GM19455 (cell line): Measurements from ENCODE around the gene CNBD2.
"Not testable (repeated sequence)": the region's sequence is repeated elsewhere in the genome, so short reads cannot be mapped to it uniquely, and the experiment has no call there.

Source experiments
- ATAC-seq: cut with Tn5 transposase; IDR thresholded peaks from one replicate; pipeline ENCODE4 v1.9.1; 2021; ENCODE audit not compliant: unreplicated experiment

CNBD2 gene

DNA sequence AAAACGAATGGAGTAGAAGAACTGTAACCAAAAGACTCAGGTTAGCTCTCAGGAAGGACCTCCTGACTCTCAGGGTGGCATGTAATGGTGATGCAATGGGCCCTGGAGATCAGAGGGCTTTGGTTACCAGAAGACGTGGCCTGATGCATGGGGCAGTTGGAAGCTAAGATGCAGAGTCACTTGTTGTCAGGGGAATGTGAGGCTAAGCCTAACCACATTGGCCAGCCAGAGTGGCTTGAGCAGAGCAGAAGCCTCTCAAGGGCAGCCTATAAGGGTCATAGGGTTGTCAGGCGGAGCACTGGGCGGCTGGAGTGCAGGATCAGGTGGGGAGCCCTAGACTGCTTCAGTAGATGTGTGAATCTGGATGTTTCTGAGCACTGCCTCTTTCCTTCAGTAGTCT is 5.9 kb downstream of the CNBD2 start:
- no peak for ATAC-seq

- no peak for ATAC-seq
Measured at GRCh38 chr20:35975576-35976373, 7.4 kb downstream of the CNBD2 start.

DNA sequence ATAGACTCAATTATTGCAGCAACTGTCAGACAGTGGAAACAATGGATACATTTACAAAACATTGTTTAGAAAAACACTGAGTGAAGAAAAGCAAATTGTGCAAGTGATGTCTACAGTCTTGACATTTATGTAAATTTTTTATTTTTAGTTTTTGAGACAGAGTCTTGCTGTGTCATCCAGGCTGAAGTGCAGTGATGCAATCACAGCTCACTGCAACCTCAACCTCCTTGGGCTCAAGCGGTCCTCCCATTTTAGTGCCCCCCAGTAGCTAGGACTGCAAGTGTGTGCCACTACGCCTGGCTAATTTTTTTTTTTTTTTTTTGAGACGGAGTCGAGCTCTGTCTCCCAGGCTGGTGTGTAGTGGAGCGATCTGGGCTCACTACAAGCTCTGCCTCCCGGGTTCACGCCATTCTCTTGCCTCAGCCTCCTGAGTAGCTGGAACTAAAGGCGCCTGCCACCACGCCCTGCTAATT is 9.7 kb downstream of the CNBD2 start:
- ATAC-seq, result no peak

GRCh38 chr20:35979544-35979943 is 11.2 kb downstream of the CNBD2 start:
- ATAC-seq, result no peak

GRCh38 chr20:35981969-35982368 is 13.6 kb downstream of the CNBD2 start:
- no peak for ATAC-seq

DNA sequence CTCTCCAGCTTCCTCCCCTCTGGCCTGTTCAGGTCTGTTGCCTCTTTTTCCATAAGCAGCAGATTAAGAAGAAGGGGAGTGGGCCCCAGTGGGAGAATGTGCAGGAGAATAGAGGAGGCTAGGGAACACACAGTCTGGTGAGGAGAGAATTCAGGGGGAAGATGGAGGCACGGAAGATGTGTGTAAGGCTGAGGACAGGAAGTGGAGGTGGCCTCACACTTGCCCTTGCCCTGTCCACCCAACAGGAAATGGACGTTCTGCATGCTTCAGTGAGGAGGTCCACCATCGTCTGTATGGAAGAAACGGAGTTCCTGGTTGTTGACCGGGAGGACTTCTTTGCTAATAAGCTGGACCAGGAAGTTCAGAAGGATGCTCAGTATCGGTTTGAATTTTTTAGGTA is 16.0 kb downstream of the CNBD2 start:
- ATAC-seq, result no peak

DNA sequence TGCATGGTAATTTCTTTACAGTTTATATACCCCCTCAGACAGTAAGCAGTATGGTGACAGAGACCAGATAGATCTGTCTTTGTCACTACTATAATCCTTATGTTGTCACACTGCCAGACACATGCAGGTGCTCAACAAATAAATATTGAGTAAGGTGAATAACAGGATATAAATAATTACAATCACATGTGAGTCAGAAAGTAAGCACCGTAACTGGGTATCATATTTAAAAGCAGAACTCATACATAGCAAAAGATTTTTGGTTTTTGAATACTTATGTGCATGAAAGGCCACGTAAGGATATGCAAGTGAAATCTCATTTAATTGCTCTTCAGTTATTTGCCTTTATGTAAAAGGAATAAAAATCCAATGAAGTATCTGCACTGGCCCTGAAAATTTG is 17.4 kb downstream of the CNBD2 start:
- ATAC-seq, result no peak

DNA sequence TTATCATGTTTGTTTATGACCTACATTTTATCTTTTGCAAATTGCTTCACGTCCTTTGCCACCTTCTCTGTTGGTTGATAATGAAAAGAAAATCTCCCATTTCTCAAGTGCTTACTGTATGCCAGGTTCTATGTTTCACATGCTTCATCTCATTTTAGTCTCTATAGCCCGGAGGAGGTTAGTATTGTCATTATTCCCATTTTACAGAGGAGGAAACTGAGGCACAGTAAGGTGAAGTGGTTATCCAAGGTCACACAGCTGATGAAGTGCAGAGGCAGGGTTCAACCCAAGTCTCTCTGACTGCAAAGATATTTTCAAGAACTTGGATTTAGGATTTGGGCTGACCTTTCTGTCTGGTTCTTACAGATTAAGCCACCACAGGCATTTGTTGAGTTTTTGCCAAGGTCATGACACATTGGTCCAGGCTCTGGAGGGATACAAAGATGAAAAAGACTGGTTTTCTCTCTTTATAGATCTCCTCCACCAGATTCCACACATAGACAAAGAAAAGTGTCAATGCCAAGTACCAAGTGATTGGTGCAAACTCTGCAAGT is 20.6 kb downstream of the CNBD2 start:
- ATAC-seq, result no peak

DNA sequence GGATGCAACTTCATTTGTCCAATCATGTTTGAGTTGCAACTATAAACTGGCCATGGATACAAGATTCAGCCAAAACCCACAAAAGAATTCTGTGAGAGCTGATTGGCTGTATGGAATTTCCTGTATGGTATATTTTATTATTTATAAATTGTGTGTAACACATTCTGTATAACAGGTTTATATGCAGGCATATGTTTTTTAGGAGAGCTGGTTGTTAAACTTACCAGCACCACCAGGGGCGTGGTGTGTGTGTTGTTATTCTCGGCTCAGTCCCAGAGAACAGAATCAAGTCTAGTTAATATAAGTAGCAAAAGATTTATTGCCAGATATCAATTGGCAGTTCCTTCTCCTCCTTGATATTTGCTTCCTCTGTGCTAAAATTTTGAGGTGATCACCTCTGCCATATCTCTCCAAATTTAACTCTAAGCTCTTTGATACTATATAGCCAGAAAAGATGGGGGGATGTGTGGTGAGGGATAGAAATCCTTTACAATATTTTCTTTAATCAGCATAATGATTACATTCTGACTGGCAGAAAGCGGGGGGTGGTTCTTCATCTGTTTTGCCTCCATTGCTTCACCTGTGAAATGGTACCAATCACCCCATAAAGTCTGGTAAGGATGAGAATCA is 22.9 kb downstream of the CNBD2 start:
- no peak for ATAC-seq

DNA sequence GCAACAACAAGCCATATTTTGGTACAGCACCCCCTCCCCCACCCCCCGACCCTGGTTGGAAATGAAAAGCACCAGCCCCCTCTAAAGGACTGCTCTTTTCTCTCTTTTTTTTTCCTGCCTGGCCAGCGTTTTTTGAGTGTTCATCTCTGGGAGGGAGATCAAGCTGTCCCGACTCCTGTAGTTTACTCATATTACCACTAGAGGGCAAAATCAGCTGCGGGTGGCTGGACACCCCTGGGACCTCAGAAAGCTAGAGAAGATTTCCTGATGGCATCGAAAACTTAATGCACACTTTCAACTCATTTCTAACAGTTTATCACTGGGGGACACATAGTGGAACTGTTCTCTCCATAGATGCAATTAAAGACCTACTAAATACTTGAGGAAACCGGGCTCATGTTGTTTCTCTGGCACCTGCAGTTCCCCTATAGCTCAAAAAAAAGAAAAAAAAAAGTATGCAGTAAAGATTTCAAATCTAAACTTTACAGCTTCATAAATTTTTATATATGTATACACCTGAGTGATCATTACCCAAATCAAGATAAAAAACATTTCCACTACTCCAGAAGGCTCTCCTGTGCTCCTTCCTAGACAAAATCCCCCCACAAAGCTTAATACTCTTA is 24.4 kb downstream of the CNBD2 start:
- ATAC-seq, result no peak

GRCh38 chr20:35994994-35995453 is 26.6 kb downstream of the CNBD2 start:
- ATAC-seq, result no peak

GRCh38 chr20:35996492-35996891 is 28.1 kb downstream of the CNBD2 start:
- not testable (repeated sequence) for ATAC-seq

DNA sequence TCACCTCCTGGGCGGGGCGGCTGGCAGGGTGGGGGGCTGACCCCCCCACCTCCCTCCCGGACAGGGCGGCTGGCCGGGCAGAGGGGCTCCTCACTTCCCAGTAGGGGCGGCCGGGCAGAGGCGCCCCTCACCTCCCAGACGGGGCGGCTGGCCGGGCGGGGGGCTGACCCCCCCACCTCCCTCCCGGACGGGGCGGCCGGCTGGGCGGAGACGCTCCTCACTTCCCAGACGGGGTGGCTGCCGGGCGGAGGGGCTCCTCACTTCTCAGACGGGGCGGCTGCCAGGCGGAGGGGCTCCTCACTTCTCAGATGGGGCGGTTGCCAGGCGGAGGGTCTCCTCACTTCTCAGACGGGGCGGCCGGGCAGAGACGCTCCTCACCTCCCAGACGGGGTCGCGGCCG is 32.9 kb downstream of the CNBD2 start:
- ATAC-seq, result not testable (repeated sequence)

DNA sequence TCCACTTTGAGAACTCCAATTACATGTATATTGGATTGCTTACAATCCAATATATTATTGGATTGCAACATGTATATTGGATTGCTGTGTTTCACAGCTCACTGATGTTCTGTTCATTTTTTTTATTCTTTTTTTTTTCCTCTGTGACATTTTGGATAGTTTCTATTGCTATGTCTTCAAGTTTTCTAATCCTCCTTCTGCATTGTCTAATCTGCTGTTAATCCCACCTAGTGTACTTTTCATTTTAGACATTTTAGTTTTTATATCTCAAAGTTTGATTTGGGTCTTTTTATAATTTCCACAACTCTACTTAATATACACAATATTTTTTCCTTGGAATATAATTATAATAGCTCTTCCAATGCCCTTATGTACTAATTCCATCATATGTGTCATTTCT is 34.5 kb downstream of the CNBD2 start:
- ATAC-seq, result no peak

DNA sequence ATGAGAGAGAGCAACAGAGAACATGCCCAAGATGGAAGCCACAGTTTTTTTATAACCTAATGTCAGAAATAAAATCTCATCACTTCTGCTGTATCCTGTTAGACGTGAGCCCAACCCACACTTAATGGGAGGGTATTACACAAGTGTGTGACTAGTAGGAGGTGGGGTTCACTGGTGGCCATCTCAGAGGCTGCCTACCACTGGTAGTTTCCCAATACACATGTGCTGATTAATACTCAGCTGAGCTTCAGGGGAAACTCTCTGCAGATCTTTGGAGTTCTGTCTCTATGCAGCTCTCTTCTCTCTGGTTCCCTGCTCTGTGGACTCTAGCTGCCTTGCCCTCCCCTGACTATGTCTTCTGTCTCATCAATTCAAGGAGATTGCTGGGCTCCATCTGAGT is 35.7 kb downstream of the CNBD2 start:
- no peak for ATAC-seq

DNA sequence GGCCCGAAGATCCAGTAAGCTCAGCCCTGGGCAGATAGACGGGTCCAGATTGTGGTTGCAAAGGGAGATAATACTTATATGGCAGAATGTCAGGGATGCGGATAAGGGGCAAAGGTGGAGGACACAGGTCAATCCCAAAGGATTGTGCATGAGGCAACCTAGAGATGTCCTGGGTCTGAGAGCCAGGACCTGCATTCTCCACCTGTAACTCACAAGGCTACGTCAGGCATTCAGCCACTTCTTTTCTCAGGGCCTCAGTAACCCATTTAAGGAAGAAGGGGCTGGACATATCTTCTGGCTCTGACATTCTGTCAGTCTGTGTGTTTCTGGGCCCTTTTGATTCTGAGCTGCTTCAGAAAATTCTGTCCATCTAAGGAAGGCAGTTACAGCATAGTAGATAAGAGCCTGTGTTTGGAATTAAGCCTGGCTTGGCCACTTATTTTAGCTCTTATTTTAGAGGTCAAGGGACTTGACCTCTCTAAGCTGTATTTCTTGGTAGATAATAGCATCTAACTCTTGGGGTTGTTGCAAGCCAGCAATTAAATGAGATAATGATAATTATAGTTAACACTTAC is 40.2 kb downstream of the CNBD2 start:
- ATAC-seq, result no peak

GRCh38 chr20:36010076-36010475 is 41.7 kb downstream of the CNBD2 start:
- no peak for ATAC-seq

GRCh38 chr20:36010825-36011224 is 42.4 kb downstream of the CNBD2 start:
- ATAC-seq, result no peak

- ATAC-seq, result no peak
Measured at GRCh38 chr20:36015806-36016403, 47.5 kb downstream of the CNBD2 start.

GRCh38 chr20:36017048-36017951 is 48.9 kb downstream of the CNBD2 start:
- no peak for ATAC-seq
